GM10248 (cell line): ENCODE data around the gene NUTF2.

Experiments used
- CTCF ChIA-PET: fragments of 300-600 bp; sonication (Branson Sonifier 250); formaldehyde crosslinking; extraction: SDS; loops from one replicate; lab custom pipeline; 2021; ENCODE audit warnings: antibody characterized with exemption; lab: Yijun Ruan, JAX
- POLR2A ChIA-PET: fragments of 350-650 bp; sonication (Branson Sonifier 250); formaldehyde crosslinking; extraction: SDS; loops from one replicate; lab custom pipeline; 2020; ENCODE audit warnings: antibody characterized with exemption; lab: Yijun Ruan, JAX
- DNase-seq: peaks from one replicate; pipeline ENCODE4 v3.0.0; 2012; ENCODE audit errors: extremely low spot score
- TF ChIP-seq, protein P1 (sequence below): IDR thresholded peaks from 2 replicates; pipeline ENCODE4 v1.5.1; 2012; ENCODE audit warnings: mild to moderate bottlenecking, low read depth; ENCODE audit errors: extremely low read depth, missing control alignments, control extremely low read depth

The NUTF2 gene

GRCh38 chr16:67804853-67805542 lies 41.7 kb upstream of the NUTF2 start:
- TF ChIP-seq, protein P1, sequence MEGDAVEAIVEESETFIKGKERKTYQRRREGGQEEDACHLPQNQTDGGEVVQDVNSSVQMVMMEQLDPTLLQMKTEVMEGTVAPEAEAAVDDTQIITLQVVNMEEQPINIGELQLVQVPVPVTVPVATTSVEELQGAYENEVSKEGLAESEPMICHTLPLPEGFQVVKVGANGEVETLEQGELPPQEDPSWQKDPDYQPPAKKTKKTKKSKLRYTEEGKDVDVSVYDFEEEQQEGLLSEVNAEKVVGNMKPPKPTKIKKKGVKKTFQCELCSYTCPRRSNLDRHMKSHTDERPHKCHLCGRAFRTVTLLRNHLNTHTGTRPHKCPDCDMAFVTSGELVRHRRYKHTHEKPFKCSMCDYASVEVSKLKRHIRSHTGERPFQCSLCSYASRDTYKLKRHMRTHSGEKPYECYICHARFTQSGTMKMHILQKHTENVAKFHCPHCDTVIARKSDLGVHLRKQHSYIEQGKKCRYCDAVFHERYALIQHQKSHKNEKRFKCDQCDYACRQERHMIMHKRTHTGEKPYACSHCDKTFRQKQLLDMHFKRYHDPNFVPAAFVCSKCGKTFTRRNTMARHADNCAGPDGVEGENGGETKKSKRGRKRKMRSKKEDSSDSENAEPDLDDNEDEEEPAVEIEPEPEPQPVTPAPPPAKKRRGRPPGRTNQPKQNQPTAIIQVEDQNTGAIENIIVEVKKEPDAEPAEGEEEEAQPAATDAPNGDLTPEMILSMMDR = no peak
- CTCF ChIA-PET = interaction anchor here (2.9 kb wide), 1 partner anchor 284 kb away, joined by 8 read pairs; no protein-coding TSS in a partner anchor

GRCh38 chr16:67805718-67806427 lies 40.9 kb upstream of the NUTF2 start:
- ChIA-PET CTCF (interaction anchor here (0.8 to 3.0 kb wide), 6 partner anchors 9 to 285 kb away, joined by 4 to 58 read pairs (median 8); no protein-coding TSS in a partner anchor), POLR2A (interaction anchor here (0.5 to 1.3 kb wide), 4 partner anchors 22 to 294 kb away, joined by 3 to 6 read pairs (median 3); partner anchors contain the start of gene GFOD2)
- DNase-seq = no peak
- TF ChIP-seq, protein P1 = no peak

More at GRCh38 chr16:67804853-67805542, 41.7 kb upstream of the NUTF2 start:
- POLR2A ChIA-PET = no interaction called here
- no peak for DNase-seq

DNA sequence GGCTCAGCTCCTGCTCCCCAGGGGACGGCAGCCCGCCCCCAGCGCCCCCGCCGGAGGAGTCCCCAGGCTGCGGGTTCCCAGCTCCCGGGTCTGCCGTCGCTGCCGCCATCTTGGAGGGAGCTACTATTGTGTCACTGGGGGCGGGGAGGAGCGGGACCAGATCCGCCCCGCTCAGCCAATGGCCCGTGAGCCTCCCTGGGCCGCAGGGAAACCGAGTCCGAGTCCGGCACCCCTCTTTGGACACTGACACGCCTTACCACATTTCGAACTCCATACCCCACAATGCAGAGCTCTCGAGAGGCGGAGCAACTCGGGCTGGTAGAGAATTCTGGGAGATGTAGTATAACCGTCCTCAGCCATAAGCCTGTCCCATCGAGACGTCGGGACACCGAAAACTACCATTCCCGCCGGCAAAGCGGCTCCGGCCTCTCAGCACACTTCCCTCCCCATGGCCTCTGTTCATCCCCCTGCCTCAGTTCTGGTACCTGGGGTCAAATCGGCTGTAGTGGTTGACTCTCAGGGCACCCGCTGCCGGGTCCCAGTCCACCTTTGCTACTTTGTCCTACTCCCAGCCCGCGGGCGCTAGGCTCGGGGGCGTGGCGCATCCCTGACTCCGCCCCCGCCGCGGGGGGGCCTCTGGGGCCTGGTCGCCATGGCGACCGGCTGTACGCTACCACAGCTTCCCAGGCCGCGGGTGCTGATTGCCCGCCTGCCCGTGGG lies 40.1 kb upstream of the NUTF2 start, which contains the start of the genes RANBP10 and TSNAXIP1:
RANBP10 (minus strand) TSS at position 133 of the 720 bp plus-strand sequence; CDS start at position 109, 24 bp downstream.
TSNAXIP1 (plus strand) TSS at position 462 of the 720 bp plus-strand sequence. CDS start 261 bp downstream, outside the sequence.
- ChIA-PET CTCF (interaction anchor here (0.7 to 3.0 kb wide), 9 partner anchors 10 to 286 kb away, joined by 3 to 58 read pairs (median 4); no protein-coding TSS in a partner anchor), POLR2A (interaction anchor here (0.5 to 1.3 kb wide), 4 partner anchors 21 to 293 kb away, joined by 3 to 6 read pairs (median 3); partner anchors contain the start of gene GFOD2)
- peak; percentile 96 for DNase-seq

GRCh38 chr16:67807148-67807682 lies 39.5 kb upstream of the NUTF2 start:
- CTCF ChIA-PET = interaction anchor here (0.7 to 3.0 kb wide), 10 partner anchors 9 to 287 kb away, joined by 3 to 58 read pairs (median 4); partner anchors contain the start of gene DPEP2NB
- TF ChIP-seq, protein P1 = no peak
- no peak for DNase-seq
- POLR2A ChIA-PET = interaction anchor here (1.1 to 1.3 kb wide), 2 partner anchors 21 to 88 kb away, joined by 3 to 6 read pairs; partner anchors contain the start of gene GFOD2

More for the DNA sequence above, 40.1 kb upstream of the NUTF2 start, which contains the start of the genes RANBP10 and TSNAXIP1:
- TF ChIP-seq, protein P1 = no peak

- ChIA-PET CTCF (interaction anchor here (9.6 kb wide), 1 partner anchor 17 kb away, joined by 159 read pairs; no protein-coding TSS in a partner anchor), POLR2A (no interaction called here)
- no peak for DNase-seq
- TF ChIP-seq, protein P1 = no peak
Observed at GRCh38 chr16:67811899-67812298, 34.8 kb upstream of the NUTF2 start.
